ENCODE measurements around the gene PAFAH1B1. TPM values are rescaled to one million over a fixed set of nuclear protein-coding genes. Genes with fewer than 3 reads are reported as not detected.

The PAFAH1B1 gene
- total RNA-seq, 5 donors from 2014 or later (not counting 1 experiment from before 2014, with no cell fraction given): 113 to 133 (median 122) TPM

DNA sequence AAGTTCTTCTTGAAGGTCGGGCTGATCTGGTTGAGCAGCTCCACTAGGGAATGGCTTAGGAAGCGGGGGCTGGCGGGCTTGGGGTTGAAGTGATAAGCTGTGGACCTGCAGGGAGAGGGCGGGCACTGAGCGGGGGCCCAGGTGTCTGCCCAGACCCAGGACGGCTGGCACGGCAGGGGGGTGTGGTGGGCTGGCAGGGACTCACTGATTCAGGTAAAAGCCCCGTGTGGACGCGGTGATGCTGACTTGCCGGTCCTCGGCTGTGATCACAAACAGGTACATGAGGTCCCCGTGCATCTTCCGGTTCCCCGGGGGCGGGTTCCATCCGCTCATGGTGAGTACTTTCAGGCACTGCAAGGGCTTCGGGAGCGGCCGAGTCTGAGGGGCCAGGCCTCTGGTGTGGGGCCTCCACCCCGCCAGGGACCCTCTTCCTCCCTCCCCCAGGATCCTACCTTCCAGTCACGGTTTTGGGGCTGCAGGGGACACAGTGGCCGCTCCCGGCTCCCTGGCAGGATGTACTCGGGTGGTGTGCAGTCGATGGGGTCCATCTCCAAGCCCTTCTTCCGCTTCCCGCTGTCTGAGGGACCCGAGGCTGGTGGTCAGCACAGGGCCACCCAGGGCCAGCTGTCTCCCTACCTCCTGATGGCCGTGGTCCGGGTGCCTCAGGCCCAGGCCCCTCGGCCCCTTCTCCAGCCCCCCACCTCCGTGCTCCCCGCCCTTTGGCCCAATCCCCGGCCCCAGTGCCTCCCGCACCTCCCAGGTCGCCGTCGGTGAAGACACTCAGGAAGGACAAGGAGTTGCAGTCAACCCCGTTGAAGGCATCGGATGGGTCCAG lies 107.9 kb downstream of the PAFAH1B1 start:
- H3K27ac Mint-ChIP-seq: no peak overlapping the region
- CTCF ChIA-PET: no interaction called here
- no peaks in the 10 kb centered on the region for H3K27me3 ChIP-seq (replicated peaks in 1 of 2; ENCODE audit: control insufficient read depth in 2 of 2, extremely low read depth in 1 of 2, insufficient read depth in 2 of 2, low read length in 1 of 2)
- DNase-seq (no peak), ATAC-seq (replicated peaks in 1 of 4) (no peak)
- no peaks in the 10 kb centered on the region for H3K9me3 ChIP-seq
- no peak overlapping the region for H3K4me3 Mint-ChIP-seq
- H3K27ac ChIP-seq (ENCODE audit: low read length): no peak overlapping the region
- 96% methylated on average over 40 of the region's 41 CpGs for WGBS (ENCODE audit: insufficient coverage)
- POLR2A ChIA-PET: no interaction called here
- H3K9me3 Mint-ChIP-seq: no peaks in the 10 kb centered on the region
- peaks cover 31 to 32% of the 10 kb centered on the region in 2 donors for H3K36me3 ChIP-seq (ENCODE audit: control insufficient read depth in 2 of 2, extremely low read depth in 1 of 2, insufficient read depth in 1 of 2, low read length in 1 of 2)
- peaks cover 9% of the 10 kb centered on the region for H3K36me3 Mint-ChIP-seq
- no peak overlapping the region for H3K4me3 ChIP-seq (ENCODE audit: control insufficient read depth in 1 of 2, extremely low read depth in 1 of 2, low read length in 1 of 2)
- no peaks in the 10 kb centered on the region for H3K27me3 Mint-ChIP-seq
- H3K4me1 ChIP-seq (ENCODE audit: control insufficient read depth in 1 of 2, extremely low read depth in 1 of 2, insufficient read depth in 2 of 2, low read length in 2 of 2): peaks cover 0 to 18% of the 10 kb centered on the region in 2 experiments
- peaks cover 6 to 9% (median 7%) of the 10 kb centered on the region in 3 donors for H3K4me1 Mint-ChIP-seq

- H3K4me3 Mint-ChIP-seq: no peak overlapping the region
- Histone ChIP-seq H3K4me3 (ENCODE audit: control insufficient read depth in 1 of 2, extremely low read depth in 1 of 2, low read length in 1 of 2) (no peak overlapping the region), H3K27ac (ENCODE audit: low read length) (no peak overlapping the region), H3K36me3 (ENCODE audit: control insufficient read depth in 2 of 2, extremely low read depth in 1 of 2, insufficient read depth in 1 of 2, low read length in 1 of 2) (peaks cover 27 to 28% of the 10 kb centered on the region in 2 donors), H3K27me3 (replicated peaks in 1 of 2; ENCODE audit: control insufficient read depth in 2 of 2, extremely low read depth in 1 of 2, insufficient read depth in 2 of 2, low read length in 1 of 2) (no peaks in the 10 kb centered on the region), H3K9me3 (no peaks in the 10 kb centered on the region), H3K4me1 (ENCODE audit: control insufficient read depth in 1 of 2, extremely low read depth in 1 of 2, insufficient read depth in 2 of 2, low read length in 2 of 2) (peaks cover 0 to 26% of the 10 kb centered on the region in 2 experiments)
- no peaks in the 10 kb centered on the region for H3K9me3 Mint-ChIP-seq
- no peak overlapping the region for H3K27ac Mint-ChIP-seq
- POLR2A ChIA-PET: interaction anchor here in 1 of 2 donors (0.6 kb wide), 1 partner anchor 1193 kb away, joined by 3 read pairs; no protein-coding TSS in a partner anchor
- CTCF ChIA-PET: no interaction called here
- ATAC-seq (replicated peaks in 1 of 4): no peak
- WGBS (ENCODE audit: insufficient coverage): 85% methylated on average over 13 of the region's 22 CpGs
- H3K27me3 Mint-ChIP-seq: no peaks in the 10 kb centered on the region
- H3K4me1 Mint-ChIP-seq: peaks cover 7 to 11% (median 9%) of the 10 kb centered on the region in 3 donors
- DNase-seq: no peak
- H3K36me3 Mint-ChIP-seq: peaks cover 9% of the 10 kb centered on the region
Measured at GRCh38 chr17:2701996-2702741, 108.7 kb downstream of the PAFAH1B1 start.

DNA sequence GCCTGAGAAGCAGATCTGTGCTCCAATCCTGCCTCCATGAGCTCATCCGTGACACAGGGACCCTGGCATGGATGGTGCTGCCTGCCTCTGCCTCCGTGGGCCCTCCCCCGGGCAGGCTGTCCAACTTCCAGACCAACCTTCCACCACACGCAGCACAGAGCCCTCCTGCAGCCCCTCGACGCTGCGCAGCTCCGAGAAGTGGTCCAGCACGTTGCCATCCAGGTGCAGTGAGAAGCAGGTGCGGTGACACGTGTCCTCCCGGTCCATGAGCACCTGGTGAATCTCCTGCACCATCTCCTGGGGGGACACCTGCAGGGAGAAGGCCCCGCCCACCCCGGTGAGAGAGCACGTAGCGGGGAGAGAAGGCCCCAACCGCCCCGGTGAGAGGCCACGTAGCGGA lies 109.7 kb downstream of the PAFAH1B1 start:
- Histone ChIP-seq H3K36me3 (ENCODE audit: control insufficient read depth in 2 of 2, extremely low read depth in 1 of 2, insufficient read depth in 1 of 2, low read length in 1 of 2) (peaks cover 24% of the 10 kb centered on the region in 2 donors), H3K9me3 (no peaks in the 10 kb centered on the region), H3K27ac (ENCODE audit: low read length) (no peak overlapping the region), H3K4me3 (ENCODE audit: control insufficient read depth in 1 of 2, extremely low read depth in 1 of 2, low read length in 1 of 2) (no peak overlapping the region), H3K27me3 (replicated peaks in 1 of 2; ENCODE audit: control insufficient read depth in 2 of 2, extremely low read depth in 1 of 2, insufficient read depth in 2 of 2, low read length in 1 of 2) (no peaks in the 10 kb centered on the region), H3K4me1 (ENCODE audit: control insufficient read depth in 1 of 2, extremely low read depth in 1 of 2, insufficient read depth in 2 of 2, low read length in 2 of 2) (peaks cover 0 to 36% of the 10 kb centered on the region in 2 experiments)
- ATAC-seq (replicated peaks in 1 of 4): no peak
- no peak for DNase-seq
- Mint-ChIP-seq H3K27ac (no peak overlapping the region), H3K36me3 (peaks cover 9% of the 10 kb centered on the region), H3K4me1 (peaks cover 9 to 12% (median 10%) of the 10 kb centered on the region in 3 donors), H3K9me3 (no peaks in the 10 kb centered on the region), H3K4me3 (no peak overlapping the region), H3K27me3 (no peaks in the 10 kb centered on the region)
- 98% methylated on average over 12 of the region's 20 CpGs for WGBS (ENCODE audit: insufficient coverage)
- CTCF ChIA-PET: interaction anchor here in 1 of 2 donors (0.7 kb wide), 1 partner anchor 371 kb away, joined by 3 read pairs; no protein-coding TSS in a partner anchor
- POLR2A ChIA-PET: no interaction called here

- no peak for ATAC-seq (replicated peaks in 1 of 4)
- POLR2A ChIA-PET: no interaction called here
- Mint-ChIP-seq H3K4me1 (peaks cover 13 to 16% (median 14%) of the 10 kb centered on the region in 3 donors), H3K4me3 (no peak overlapping the region), H3K9me3 (no peaks in the 10 kb centered on the region), H3K36me3 (peaks cover 9% of the 10 kb centered on the region), H3K27ac (no peak overlapping the region), H3K27me3 (no peaks in the 10 kb centered on the region)
- Histone ChIP-seq H3K4me3 (ENCODE audit: control insufficient read depth in 1 of 2, extremely low read depth in 1 of 2, low read length in 1 of 2) (no peak overlapping the region), H3K27ac (ENCODE audit: low read length) (no peak overlapping the region), H3K4me1 (ENCODE audit: control insufficient read depth in 1 of 2, extremely low read depth in 1 of 2, insufficient read depth in 2 of 2, low read length in 2 of 2) (peaks cover 0 to 40% of the 10 kb centered on the region in 2 experiments), H3K27me3 (replicated peaks in 1 of 2; ENCODE audit: control insufficient read depth in 2 of 2, extremely low read depth in 1 of 2, insufficient read depth in 2 of 2, low read length in 1 of 2) (no peaks in the 10 kb centered on the region), H3K9me3 (no peaks in the 10 kb centered on the region), H3K36me3 (ENCODE audit: control insufficient read depth in 2 of 2, extremely low read depth in 1 of 2, insufficient read depth in 1 of 2, low read length in 1 of 2) (peaks cover 24% of the 10 kb centered on the region in 2 donors)
- 97% methylated on average over 14 of the region's 16 CpGs for WGBS (ENCODE audit: insufficient coverage)
- DNase-seq: no peak
- CTCF ChIA-PET: no interaction called here
Measured at GRCh38 chr17:2703606-2704005, 110.2 kb downstream of the PAFAH1B1 start.

- no peak overlapping the region for H3K27ac Mint-ChIP-seq
- Histone ChIP-seq H3K27me3 (replicated peaks in 1 of 2; ENCODE audit: control insufficient read depth in 2 of 2, extremely low read depth in 1 of 2, insufficient read depth in 2 of 2, low read length in 1 of 2) (no peaks in the 10 kb centered on the region), H3K4me1 (ENCODE audit: control insufficient read depth in 1 of 2, extremely low read depth in 1 of 2, insufficient read depth in 2 of 2, low read length in 2 of 2) (peaks cover 0 to 47% of the 10 kb centered on the region in 2 experiments), H3K4me3 (ENCODE audit: control insufficient read depth in 1 of 2, extremely low read depth in 1 of 2, low read length in 1 of 2) (no peak overlapping the region), H3K36me3 (ENCODE audit: control insufficient read depth in 2 of 2, extremely low read depth in 1 of 2, insufficient read depth in 1 of 2, low read length in 1 of 2) (peaks cover 24% of the 10 kb centered on the region in 2 donors), H3K27ac (ENCODE audit: low read length) (no peak overlapping the region), H3K9me3 (no peaks in the 10 kb centered on the region)
- no peak for ATAC-seq (replicated peaks in 1 of 4)
- no peaks in the 10 kb centered on the region for H3K9me3 Mint-ChIP-seq
- peaks cover 19 to 22% (median 20%) of the 10 kb centered on the region in 3 donors for H3K4me1 Mint-ChIP-seq
- 94% methylated on average over 38 of the region's 38 CpGs for WGBS (ENCODE audit: insufficient coverage)
- CTCF ChIA-PET: no interaction called here
- POLR2A ChIA-PET: no interaction called here
- H3K4me3 Mint-ChIP-seq: no peak overlapping the region
- DNase-seq: no peak
- H3K27me3 Mint-ChIP-seq: no peaks in the 10 kb centered on the region
- peaks cover 9% of the 10 kb centered on the region for H3K36me3 Mint-ChIP-seq
Measured at GRCh38 chr17:2704031-2704889, 110.8 kb downstream of the PAFAH1B1 start.

DNA sequence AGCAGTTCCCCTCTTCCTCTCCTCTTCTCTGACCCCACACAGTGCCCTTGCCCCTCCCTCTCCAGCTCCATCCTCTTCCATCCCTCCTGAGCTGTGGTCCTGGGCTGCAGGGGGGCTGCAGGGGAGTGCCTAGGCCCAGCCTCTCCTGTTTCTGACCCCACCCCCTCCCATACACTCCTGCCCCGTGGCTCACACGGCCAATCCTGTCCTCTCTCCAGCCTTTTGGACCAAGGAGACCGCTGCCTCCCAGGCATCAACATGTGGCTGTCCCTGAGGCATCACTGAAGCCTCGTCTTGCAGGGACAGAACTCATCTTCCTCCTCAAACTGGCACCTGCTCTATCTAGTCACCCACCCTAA lies 111.4 kb downstream of the PAFAH1B1 start:
- peak overlapping the region in 1 of 2 donors; percentile 8 for H3K27ac Mint-ChIP-seq
- peaks cover 25 to 28% (median 26%) of the 10 kb centered on the region in 3 donors for H3K4me1 Mint-ChIP-seq
- H3K9me3 Mint-ChIP-seq: no peaks in the 10 kb centered on the region
- Histone ChIP-seq H3K27ac (ENCODE audit: low read length) (no peak overlapping the region), H3K27me3 (replicated peaks in 1 of 2; ENCODE audit: control insufficient read depth in 2 of 2, extremely low read depth in 1 of 2, insufficient read depth in 2 of 2, low read length in 1 of 2) (no peaks in the 10 kb centered on the region), H3K9me3 (no peaks in the 10 kb centered on the region), H3K4me3 (ENCODE audit: control insufficient read depth in 1 of 2, extremely low read depth in 1 of 2, low read length in 1 of 2) (no peak overlapping the region), H3K36me3 (ENCODE audit: control insufficient read depth in 2 of 2, extremely low read depth in 1 of 2, insufficient read depth in 1 of 2, low read length in 1 of 2) (peaks cover 22 to 24% of the 10 kb centered on the region in 2 donors), H3K4me1 (ENCODE audit: control insufficient read depth in 1 of 2, extremely low read depth in 1 of 2, insufficient read depth in 2 of 2, low read length in 2 of 2) (peaks cover 2 to 53% of the 10 kb centered on the region in 2 experiments)
- no peaks in the 10 kb centered on the region for H3K27me3 Mint-ChIP-seq
- CTCF ChIA-PET: no interaction called here
- H3K4me3 Mint-ChIP-seq: no peak overlapping the region
- WGBS (ENCODE audit: insufficient coverage): 92% methylated on average over 4 of the region's 4 CpGs
- POLR2A ChIA-PET: no interaction called here
- ATAC-seq (replicated peaks in 1 of 4): no peak
- DNase-seq: no peak
- peaks cover 9% of the 10 kb centered on the region for H3K36me3 Mint-ChIP-seq

Data from T-cell (primary cell).